Forelimb muscle (tissue), 1 donor: ENCODE results near the gene RNF144A. TPM values are rescaled to one million over a fixed set of nuclear protein-coding genes. Genes with fewer than 3 reads are reported as not detected.

Experiments used
- DNase-seq: peaks from one replicate; pipeline ENCODE4 v3.0.0-alpha.2; 2013; ENCODE audit warnings: low read depth
- polyA plus RNA-seq: library from polyadenylated mRNA; unstranded; fragments of 120-200 nt; gene quantifications from one replicate; pipeline ENCODE4 v1.2.1, GENCODE V29; 2013; ENCODE audit not compliant: insufficient read length

RNF144A gene
- polyA plus RNA-seq, 1 donor: 20.7 TPM

GRCh38 chr2:7083580-7084509 lies 166.6 kb downstream of the RNF144A start:
- no peak for DNase-seq

- DNase-seq: no peak
Observed at GRCh38 chr2:7084601-7085000, 167.4 kb downstream of the RNF144A start.

DNA sequence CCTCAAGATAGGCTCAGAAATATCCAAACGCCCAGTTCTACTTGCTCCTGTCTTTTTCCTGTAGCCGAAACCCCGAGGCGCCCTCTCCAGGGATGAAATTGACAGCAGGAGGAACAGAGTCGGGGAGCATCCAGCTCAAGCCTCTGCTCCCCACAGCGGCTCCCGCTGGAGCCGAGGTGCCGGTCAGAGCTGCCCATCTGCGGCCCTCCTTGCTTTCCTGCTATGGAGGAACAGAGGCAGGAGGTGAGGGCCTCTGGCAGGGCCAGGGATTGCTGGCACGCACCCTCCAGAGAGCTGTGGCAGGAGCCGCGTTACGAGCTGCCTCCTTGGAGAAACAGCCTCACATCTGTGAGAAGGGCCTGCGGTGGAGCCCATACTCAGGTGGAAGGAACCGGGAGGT lies 172.1 kb downstream of the RNF144A start:
- no peak for DNase-seq

DNA sequence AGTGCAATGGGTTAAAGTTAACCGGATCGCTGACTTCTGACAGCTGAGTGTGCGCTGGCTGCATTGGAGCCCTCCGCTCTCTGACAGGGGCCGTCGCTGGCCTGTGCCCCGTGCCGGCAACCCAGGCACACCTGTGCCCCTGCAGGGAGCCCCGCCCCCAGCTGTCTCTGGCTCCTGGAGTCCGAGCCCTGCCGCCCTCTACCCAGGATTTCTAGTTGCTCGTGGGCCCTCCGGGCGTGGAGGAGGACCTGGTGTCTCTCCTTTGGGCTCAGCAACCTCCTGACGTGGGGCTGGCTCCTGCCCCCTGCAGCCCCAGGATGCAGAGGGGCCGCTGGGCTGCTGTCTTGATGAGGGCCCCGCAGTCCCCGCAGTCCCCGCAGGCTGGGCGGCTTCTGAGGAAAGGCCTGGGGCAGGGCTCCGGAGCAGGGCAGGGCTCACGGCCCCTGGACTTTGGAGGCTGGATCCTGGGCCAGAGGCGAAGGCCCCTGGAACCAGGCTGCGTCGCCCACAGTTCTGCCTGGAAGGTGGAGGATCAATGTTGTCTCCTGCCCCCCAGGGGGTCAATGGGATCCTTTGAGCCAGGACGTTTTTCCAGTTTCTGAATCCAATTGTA lies 172.8 kb downstream of the RNF144A start:
- no peak for DNase-seq

GRCh38 chr2:7093376-7093775 lies 176.2 kb downstream of the RNF144A start:
- DNase-seq: no peak

Other genes with a start within 250 kb of the RNF144A start
- gene CMPK2, start 51.5 kb upstream of the RNF144A start, polyA plus RNA-seq: 3.1 TPM
- gene RSAD2, start 39.6 kb upstream of the RNF144A start, polyA plus RNA-seq: 2.5 TPM